ENCODE measurements around the gene INO80E. TPM values are rescaled to one million over a fixed set of nuclear protein-coding genes. Genes with fewer than 3 reads are reported as not detected.

Gene INO80E
- total and polyA plus RNA-seq, 2 donors (not counting 3 experiments of a cell fraction or from before 2014, with no cell fraction given) = 42.7 to 76.4 TPM

GRCh38 chr16:30003670-30004423 is 7.8 kb downstream of the INO80E start:
- H3K36me3 ChIP-seq (ENCODE audit: control insufficient read depth in 2 of 2, extremely low read depth in 1 of 2, insufficient read depth in 2 of 2, low read length in 2 of 2) = peaks cover 0 to 7% of the 10 kb centered on the region in 2 experiments
- intact Hi-C loops (cut with micrococcal nuclease) (no loop called here), dilution Hi-C loops (cut with MboI; ENCODE audit: extremely low pct_ligation_motif_present, low sequenced_read_pairs) (no loop called here)
- no peaks in the 10 kb centered on the region for H3K9me1 ChIP-seq (replicated peaks; ENCODE audit: control insufficient read depth, extremely low read depth, insufficient read depth, low read length)
- DNase-seq (ENCODE audit: low read depth, low spot score) = no peak
- H4K20me1 ChIP-seq (replicated peaks; ENCODE audit: control insufficient read depth, extremely low read depth, insufficient read depth, low read length) = no peaks in the 10 kb centered on the region
- no peaks in the 10 kb centered on the region for H3K27me3 ChIP-seq (ENCODE audit: control insufficient read depth in 2 of 2, insufficient read depth in 2 of 2, low read length in 2 of 2)
- no peak overlapping the region for H2AFZ ChIP-seq (ENCODE audit: low read depth, low read length)
- H3K4me1 ChIP-seq (ENCODE audit: control insufficient read depth, extremely low read depth, insufficient read depth, low read length) = no peaks in the 10 kb centered on the region
- FAIRE-seq = no peak
- ChIA-PET CTCF (interaction anchor here (1.1 to 3.8 kb wide), 5 partner anchors 14 to 304 kb away, joined by 3 to 26 read pairs (median 17); no protein-coding TSS in a partner anchor), POLR2A (interaction anchor here (0.5 kb wide), 1 partner anchor 1034 kb away, joined by 3 read pairs; no protein-coding TSS in a partner anchor)
- no peaks in the 10 kb centered on the region for H3K9me3 ChIP-seq (replicated peaks; ENCODE audit: control insufficient read depth, insufficient read depth, low read length)
- no peaks in the 10 kb centered on the region for H3K79me2 ChIP-seq (ENCODE audit: control insufficient read depth, insufficient read depth, low read length)
- no peak overlapping the region for H3K9ac ChIP-seq (replicated peaks; ENCODE audit: extremely low read depth, insufficient read depth, low read length)
- no TSS peak for BruUV-seq (replicated peaks)
- H3K27ac ChIP-seq (ENCODE audit: insufficient read depth, low read depth, low read length) = no peak overlapping the region
- H3K4me3 ChIP-seq (replicated peaks in 1 of 3; ENCODE audit: insufficient read depth in 1 of 3, low read depth in 1 of 3, low read length in 3 of 3) = no peak overlapping the region
- TF ChIP-seq MYC (IDR thresholded peaks at IDR 0.05; ENCODE audit: low read depth, low read length) = no peak
- TF ChIP-seq POLR2A (IDR thresholded peaks at IDR 0.05; ENCODE audit: low read depth, low read length) = no peak
- TF ChIP-seq JUN (IDR thresholded peaks at IDR 0.05; ENCODE audit: borderline replicate concordance, insufficient read depth, insufficient read length, low read depth) = no peak
- TF ChIP-seq MAX (IDR thresholded peaks at IDR 0.05; ENCODE audit: insufficient read depth, insufficient read length) = no peak
- TF ChIP-seq FOS (IDR thresholded peaks at IDR 0.05; ENCODE audit: borderline replicate concordance, insufficient read depth, low read length) = no peak
- no peak for TF ChIP-seq GATA2 (IDR thresholded peaks at IDR 0.05; ENCODE audit: insufficient read depth, insufficient read length, low read depth, low read length)
- TF ChIP-seq POLR2AphosphoS5 (IDR thresholded peaks at IDR 0.05; ENCODE audit: insufficient read depth, low read depth, low read length) = no peak
- TF ChIP-seq EZH2 (IDR thresholded peaks at IDR 0.05; ENCODE audit: borderline replicate concordance, low read depth, low read length, severe bottlenecking) = no peak
- no peak for TF ChIP-seq CTCF (IDR thresholded peaks at IDR 0.05; ENCODE audit: extremely low read depth in 1 of 2, insufficient read depth in 1 of 2, low read depth in 1 of 2, low read length in 2 of 2)
- no peak overlapping the region for H3K4me2 ChIP-seq (ENCODE audit: insufficient read depth, low read length)

Data from endothelial cell of umbilical vein (primary cell).